A673 (cell line): ENCODE measurements around the gene KIF26B. TPM values are rescaled to one million over a fixed set of nuclear protein-coding genes. Genes with fewer than 3 reads are reported as not detected.

Experiments used
- BruUV-seq: library from RNA; stranded (reverse); fragments of 400-500 nt; replicated peaks from 2 replicates; lab custom pipeline; 2021; lab: Mats Ljungman, UMichigan
- CTCF ChIA-PET: fragments of 300-600 bp; sonication (Branson Sonifier 250); formaldehyde crosslinking; loops from one replicate; lab custom pipeline; 2022; ENCODE audit warnings: antibody characterized with exemption; lab: Charles Lee
- POLR2A ChIA-PET: fragments of 300-600 bp; sonication (Branson Sonifier 250); formaldehyde crosslinking; loops from one replicate; lab custom pipeline; 2022; ENCODE audit warnings: antibody characterized with exemption; ENCODE audit not compliant: low non-redundant PET; lab: Charles Lee
- DNase-seq: peaks from one replicate; pipeline ENCODE4 v3.0.0-alpha.2; 2015; ENCODE audit warnings: low spot score
- H3K27ac ChIP-seq: fragments of 200-600 bp; sonication (generic); 2 replicates; pipeline ENCODE4 v1.5.1; 2016; ENCODE audit warnings: mixed run types, low read depth, mild to moderate bottlenecking, mixed read lengths, antibody characterized with exemption, low read length; ENCODE audit not compliant: poor library complexity, severe bottlenecking
- H3K27me3 ChIP-seq: fragments of 200-600 bp; sonication (generic); replicated peaks from 2 replicates; pipeline ENCODE4 v1.6.1; 2017; ENCODE audit warnings: mixed run types, low read depth, mild to moderate bottlenecking, mixed read lengths, antibody characterized with exemption, low read length; ENCODE audit not compliant: insufficient read depth, poor library complexity
- H3K36me3 ChIP-seq: fragments of 200-600 bp; sonication (generic); 2 replicates; pipeline ENCODE4 v1.6.1; 2016; ENCODE audit warnings: mixed run types, mild to moderate bottlenecking, mixed read lengths, antibody characterized with exemption, low read length; ENCODE audit not compliant: insufficient read depth, poor library complexity, severe bottlenecking
- H3K4me1 ChIP-seq: fragments of 200-600 bp; sonication (generic); 2 replicates; pipeline ENCODE4 v1.6.1; 2017; ENCODE audit warnings: mixed run types, mild to moderate bottlenecking, mixed read lengths, antibody characterized with exemption, low read length; ENCODE audit not compliant: insufficient read depth, poor library complexity, severe bottlenecking
- H3K4me3 ChIP-seq: fragments of 200-600 bp; sonication (generic); 2 replicates; pipeline ENCODE4 v1.5.1; 2016; ENCODE audit warnings: low read depth, mixed run types, mild to moderate bottlenecking, mixed read lengths, low read length; ENCODE audit not compliant: poor library complexity, severe bottlenecking
- H3K9me3 ChIP-seq: fragments of 200-600 bp; sonication (generic); 2 replicates; pipeline ENCODE4 v1.6.1; 2016; ENCODE audit warnings: mixed run types, low read depth, mild to moderate bottlenecking, mixed read lengths, antibody characterized with exemption, low read length; ENCODE audit not compliant: poor library complexity, severe bottlenecking
- EZH2 ChIP-seq: fragments of 200-600 bp; sonication (generic); IDR thresholded peaks from 2 replicates; pipeline ENCODE4 v1.6.1; 2017; ENCODE audit warnings: borderline replicate concordance, low read depth, mild to moderate bottlenecking, mixed read lengths, antibody characterized with exemption, low read length; ENCODE audit not compliant: poor library complexity, severe bottlenecking
- intact Hi-C: fragments of 100-400 bp; cut with micrococcal nuclease; formaldehyde crosslinking; loops from one replicate; pipeline ENCODE4 v1.10.0; 2022; ENCODE audit not compliant: unreplicated experiment
- total RNA-seq: library from RNA; stranded (reverse); gene quantifications from 2 replicates; pipeline ENCODE4 v1.2.3, GENCODE V29; 2021
- TF ChIP-seq, protein P1 (sequence below): fragments of 300-800, 200-600 bp; sonication (generic); conservative IDR thresholded peaks from 2 replicates; pipeline ENCODE4 v1.5.1; 2017; ENCODE audit warnings: low read depth, mild to moderate bottlenecking, antibody characterized with exemption, low read length, moderate library complexity, mixed read lengths

Gene KIF26B
- total RNA-seq, 1 experiment from 2014 or later: not detected

DNA sequence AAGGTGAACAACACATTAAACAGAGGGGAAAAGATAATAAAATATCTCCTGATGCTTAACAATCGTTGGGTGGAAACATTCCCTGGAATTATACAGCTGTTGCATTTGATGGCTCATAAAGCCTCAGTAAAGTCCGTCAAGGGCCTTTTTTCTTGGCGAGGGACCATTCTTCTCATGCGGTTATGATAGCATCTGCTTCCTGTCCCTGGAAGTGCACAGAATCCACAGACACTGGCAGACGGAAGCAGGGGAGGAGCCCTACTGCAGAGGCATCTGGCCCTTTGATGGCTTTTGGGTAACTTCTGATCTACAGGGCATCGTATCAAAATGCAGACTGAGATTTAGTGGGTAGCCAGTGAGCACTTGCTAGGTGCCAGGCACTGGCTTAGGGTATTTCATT lies 286.9 kb downstream of the KIF26B start:
- Histone ChIP-seq H3K27ac (no peak overlapping the region), H3K9me3 (no peaks in the 10 kb centered on the region), H3K27me3 (peaks cover 44% of the 10 kb centered on the region), H3K36me3 (no peaks in the 10 kb centered on the region), H3K4me3 (no peak overlapping the region), H3K4me1 (no peaks in the 10 kb centered on the region)
- DNase-seq: no peak
- ChIA-PET CTCF (no interaction called here), POLR2A (no interaction called here)
- intact Hi-C loops: no loop called here
- TF ChIP-seq, protein P1, sequence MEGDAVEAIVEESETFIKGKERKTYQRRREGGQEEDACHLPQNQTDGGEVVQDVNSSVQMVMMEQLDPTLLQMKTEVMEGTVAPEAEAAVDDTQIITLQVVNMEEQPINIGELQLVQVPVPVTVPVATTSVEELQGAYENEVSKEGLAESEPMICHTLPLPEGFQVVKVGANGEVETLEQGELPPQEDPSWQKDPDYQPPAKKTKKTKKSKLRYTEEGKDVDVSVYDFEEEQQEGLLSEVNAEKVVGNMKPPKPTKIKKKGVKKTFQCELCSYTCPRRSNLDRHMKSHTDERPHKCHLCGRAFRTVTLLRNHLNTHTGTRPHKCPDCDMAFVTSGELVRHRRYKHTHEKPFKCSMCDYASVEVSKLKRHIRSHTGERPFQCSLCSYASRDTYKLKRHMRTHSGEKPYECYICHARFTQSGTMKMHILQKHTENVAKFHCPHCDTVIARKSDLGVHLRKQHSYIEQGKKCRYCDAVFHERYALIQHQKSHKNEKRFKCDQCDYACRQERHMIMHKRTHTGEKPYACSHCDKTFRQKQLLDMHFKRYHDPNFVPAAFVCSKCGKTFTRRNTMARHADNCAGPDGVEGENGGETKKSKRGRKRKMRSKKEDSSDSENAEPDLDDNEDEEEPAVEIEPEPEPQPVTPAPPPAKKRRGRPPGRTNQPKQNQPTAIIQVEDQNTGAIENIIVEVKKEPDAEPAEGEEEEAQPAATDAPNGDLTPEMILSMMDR: no peak
- no peak for TF ChIP-seq EZH2
- BruUV-seq: no TSS peak

DNA sequence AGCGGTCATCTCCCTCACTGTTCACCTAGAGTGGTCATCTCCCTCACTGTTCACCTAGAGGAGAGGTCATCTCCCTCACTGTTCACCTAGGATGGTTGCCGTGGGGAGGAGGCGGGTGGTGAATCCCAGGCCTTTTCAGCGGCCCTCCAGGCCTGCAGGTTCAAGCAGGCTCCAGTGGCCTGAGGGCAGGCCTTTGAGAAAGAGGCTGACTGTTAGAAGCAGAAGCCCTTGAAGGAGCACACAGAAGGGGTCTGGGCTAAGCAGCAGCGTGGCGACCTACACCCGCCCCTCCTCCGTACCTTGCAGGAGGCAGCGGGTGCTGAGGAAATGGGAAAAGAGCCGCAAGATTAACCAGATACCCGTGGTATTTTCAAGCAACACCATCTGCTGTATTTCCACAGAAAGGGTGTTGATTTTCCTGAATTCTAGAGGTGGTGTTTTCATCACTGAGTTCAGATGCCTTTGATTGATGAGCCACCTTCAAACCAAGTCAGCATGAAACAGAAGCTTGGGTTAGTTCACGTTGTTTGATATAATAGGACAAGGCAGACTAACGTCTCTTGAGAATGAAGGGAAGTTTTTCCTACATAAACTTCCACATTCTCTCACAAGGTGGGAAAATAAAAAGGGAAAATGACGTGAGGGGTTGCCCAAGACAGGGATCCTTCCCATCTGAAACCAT lies 289.5 kb downstream of the KIF26B start:
- DNase-seq: no peak
- Histone ChIP-seq H3K36me3 (no peaks in the 10 kb centered on the region), H3K4me1 (no peaks in the 10 kb centered on the region), H3K27ac (no peak overlapping the region), H3K4me3 (no peak overlapping the region), H3K9me3 (no peaks in the 10 kb centered on the region), H3K27me3 (peaks cover 38% of the 10 kb centered on the region)
- ChIA-PET CTCF (no interaction called here), POLR2A (no interaction called here)
- no TSS peak for BruUV-seq
- TF ChIP-seq, protein P1: no peak
- TF ChIP-seq EZH2: no peak
- intact Hi-C loops: no loop called here

DNA sequence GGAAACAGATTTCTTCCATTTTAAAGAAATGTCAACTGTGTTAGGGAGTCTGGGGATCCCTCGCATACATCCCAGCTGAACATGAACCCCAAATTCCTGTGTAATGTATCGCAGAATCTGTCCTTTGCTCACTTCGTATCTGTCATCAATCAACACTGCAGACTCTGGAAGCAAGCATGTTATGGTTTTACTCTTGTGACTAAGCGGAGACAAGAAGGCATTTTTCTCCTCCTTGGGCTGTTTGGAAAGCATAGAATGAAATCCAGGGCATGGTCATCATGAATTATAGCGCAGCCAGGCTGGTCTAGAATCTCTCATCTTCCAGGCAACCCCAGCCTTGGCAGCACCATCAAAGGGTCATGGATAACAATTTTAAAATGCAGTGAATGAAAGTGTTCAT lies 290.2 kb downstream of the KIF26B start:
- H3K9me3 ChIP-seq: no peaks in the 10 kb centered on the region
- no peak for DNase-seq
- H3K36me3 ChIP-seq: no peaks in the 10 kb centered on the region
- intact Hi-C loops: no loop called here
- no peak overlapping the region for H3K4me3 ChIP-seq
- BruUV-seq: no TSS peak
- H3K27ac ChIP-seq: no peak overlapping the region
- TF ChIP-seq, protein P1: no peak
- no peak for TF ChIP-seq EZH2
- H3K4me1 ChIP-seq: no peaks in the 10 kb centered on the region
- ChIA-PET CTCF (no interaction called here), POLR2A (no interaction called here)
- H3K27me3 ChIP-seq: peaks cover 40% of the 10 kb centered on the region
